Cerebellar cortex (tissue), 1 donor: Measurements from ENCODE around the gene SHC3.

Source experiments
- DNase-seq: peaks from one replicate; pipeline ENCODE4 v3.0.0-alpha.2; 2015; ENCODE audit warnings: low spot score

SHC3 gene

GRCh38 chr9:89154218-89154617, 24.4 kb downstream of the SHC3 start:
- no peak for DNase-seq

- DNase-seq, result no peak
Measured at GRCh38 chr9:89153232-89154017, 25.2 kb downstream of the SHC3 start.

GRCh38 chr9:89149726-89150125, 28.9 kb downstream of the SHC3 start:
- DNase-seq, result no peak

GRCh38 chr9:89145097-89145496, 33.5 kb downstream of the SHC3 start:
- DNase-seq, result no peak

- DNase-seq, result no peak
Measured at GRCh38 chr9:89144238-89144637, 34.4 kb downstream of the SHC3 start.

GRCh38 chr9:89143266-89143665, 35.4 kb downstream of the SHC3 start:
- DNase-seq, result no peak

GRCh38 chr9:89139455-89139854, 39.2 kb downstream of the SHC3 start:
- DNase-seq, result no peak

- DNase-seq, result no peak
Measured at GRCh38 chr9:89138463-89139390, 39.9 kb downstream of the SHC3 start.

GRCh38 chr9:89137542-89138462, 40.8 kb downstream of the SHC3 start:
- no peak for DNase-seq

GRCh38 chr9:89135591-89136166, 42.9 kb downstream of the SHC3 start:
- DNase-seq, result no peak

- DNase-seq, result no peak
Measured at GRCh38 chr9:89134709-89135108, 43.9 kb downstream of the SHC3 start.

- DNase-seq, result no peak
Measured at GRCh38 chr9:89122949-89123348, 55.7 kb downstream of the SHC3 start.

GRCh38 chr9:89120704-89121103, 57.9 kb downstream of the SHC3 start:
- DNase-seq, result no peak

GRCh38 chr9:89116805-89117192, 61.8 kb downstream of the SHC3 start:
- DNase-seq, result no peak

- no peak for DNase-seq
Measured at GRCh38 chr9:89116064-89116804, 62.4 kb downstream of the SHC3 start.

- no peak for DNase-seq
Measured at GRCh38 chr9:89115426-89115825, 63.2 kb downstream of the SHC3 start.

GRCh38 chr9:89114741-89115140, 63.9 kb downstream of the SHC3 start:
- DNase-seq, result no peak

GRCh38 chr9:89113851-89114250, 64.8 kb downstream of the SHC3 start:
- DNase-seq, result no peak

GRCh38 chr9:89112243-89112642, 66.4 kb downstream of the SHC3 start:
- no peak for DNase-seq

- no peak for DNase-seq
Measured at GRCh38 chr9:89109666-89110065, 69.0 kb downstream of the SHC3 start.

GRCh38 chr9:89107406-89107805, 71.2 kb downstream of the SHC3 start:
- DNase-seq, result no peak
